ENCODE measurements around the gene PAX5. TPM values are rescaled to one million over a fixed set of nuclear protein-coding genes. Genes with fewer than 3 reads are reported as not detected.

Gene PAX5
- total RNA-seq, 4 donors from 2014 or later, result 0.95 to 61.9 (median 3.6) TPM; not detected in 1

- no peak for DNase-seq
- TF ChIP-seq POLR2A (IDR thresholded peaks at IDR 0.05), result no peak
- TF ChIP-seq CTCF (IDR thresholded peaks at IDR 0.05), result no peak
- no peaks in the 10 kb centered on the region for H3K4me1 ChIP-seq
- no peaks in the 10 kb centered on the region for H3K36me3 ChIP-seq
- no peaks in the 10 kb centered on the region for H3K27me3 ChIP-seq
- H3K9me3 ChIP-seq, result no peaks in the 10 kb centered on the region
- H3K27ac ChIP-seq, result no peak overlapping the region
- H3K4me3 ChIP-seq, result no peak overlapping the region
These were observed 101.9 kb downstream of the PAX5 start for GRCh38 chr9:36932198-36932597.

GRCh38 chr9:36930941-36931340 lies 103.1 kb downstream of the PAX5 start:
- no peaks in the 10 kb centered on the region for H3K36me3 ChIP-seq
- H3K27me3 ChIP-seq, result no peaks in the 10 kb centered on the region
- DNase-seq, result no peak
- no peak overlapping the region for H3K27ac ChIP-seq
- no peaks in the 10 kb centered on the region for H3K4me1 ChIP-seq
- no peaks in the 10 kb centered on the region for H3K9me3 ChIP-seq
- TF ChIP-seq POLR2A (IDR thresholded peaks at IDR 0.05) (no peak), CTCF (IDR thresholded peaks at IDR 0.05) (no peak)
- no peak overlapping the region for H3K4me3 ChIP-seq

- Histone ChIP-seq H3K9me3 (no peaks in the 10 kb centered on the region), H3K36me3 (no peaks in the 10 kb centered on the region)
- TF ChIP-seq POLR2A (IDR thresholded peaks at IDR 0.05), result no peak
- TF ChIP-seq CTCF (IDR thresholded peaks at IDR 0.05), result no peak
These were observed 104.8 kb downstream of the PAX5 start for GRCh38 chr9:36929350-36929675.

GRCh38 chr9:36928670-36929349 lies 105.3 kb downstream of the PAX5 start:
- Histone ChIP-seq H3K4me3 (no peak overlapping the region), H3K36me3 (no peaks in the 10 kb centered on the region), H3K27ac (no peak overlapping the region), H3K4me1 (no peaks in the 10 kb centered on the region), H3K27me3 (no peaks in the 10 kb centered on the region), H3K9me3 (no peaks in the 10 kb centered on the region)
- TF ChIP-seq CTCF (IDR thresholded peaks at IDR 0.05) (no peak), POLR2A (IDR thresholded peaks at IDR 0.05) (no peak)
- DNase-seq, result no peak

More at GRCh38 chr9:36929350-36929675, 104.8 kb downstream of the PAX5 start:
- no peak overlapping the region for H3K4me3 ChIP-seq
- no peaks in the 10 kb centered on the region for H3K4me1 ChIP-seq
- no peaks in the 10 kb centered on the region for H3K27me3 ChIP-seq
- H3K27ac ChIP-seq, result no peak overlapping the region
- no peak for DNase-seq

GRCh38 chr9:36928210-36928609 lies 105.9 kb downstream of the PAX5 start:
- no peak overlapping the region for H3K4me3 ChIP-seq
- H3K27me3 ChIP-seq, result no peaks in the 10 kb centered on the region
- DNase-seq, result no peak
- H3K36me3 ChIP-seq, result no peaks in the 10 kb centered on the region
- H3K9me3 ChIP-seq, result no peaks in the 10 kb centered on the region
- no peaks in the 10 kb centered on the region for H3K4me1 ChIP-seq
- no peak for TF ChIP-seq CTCF (IDR thresholded peaks at IDR 0.05)
- TF ChIP-seq POLR2A (IDR thresholded peaks at IDR 0.05), result no peak
- no peak overlapping the region for H3K27ac ChIP-seq
